Inflammatory macrophage (primary cell): ENCODE measurements around the gene PLAAT3.
"Not testable (repeated sequence)": the region's sequence is repeated elsewhere in the genome, so short reads cannot be mapped to it uniquely, and the experiment has no call there.

Experiments
- DNase-seq, 2 donors: peaks; one replicate each; pipeline ENCODE4 v3.0.0-alpha.2; 2020 to 2022

The PLAAT3 gene

DNA sequence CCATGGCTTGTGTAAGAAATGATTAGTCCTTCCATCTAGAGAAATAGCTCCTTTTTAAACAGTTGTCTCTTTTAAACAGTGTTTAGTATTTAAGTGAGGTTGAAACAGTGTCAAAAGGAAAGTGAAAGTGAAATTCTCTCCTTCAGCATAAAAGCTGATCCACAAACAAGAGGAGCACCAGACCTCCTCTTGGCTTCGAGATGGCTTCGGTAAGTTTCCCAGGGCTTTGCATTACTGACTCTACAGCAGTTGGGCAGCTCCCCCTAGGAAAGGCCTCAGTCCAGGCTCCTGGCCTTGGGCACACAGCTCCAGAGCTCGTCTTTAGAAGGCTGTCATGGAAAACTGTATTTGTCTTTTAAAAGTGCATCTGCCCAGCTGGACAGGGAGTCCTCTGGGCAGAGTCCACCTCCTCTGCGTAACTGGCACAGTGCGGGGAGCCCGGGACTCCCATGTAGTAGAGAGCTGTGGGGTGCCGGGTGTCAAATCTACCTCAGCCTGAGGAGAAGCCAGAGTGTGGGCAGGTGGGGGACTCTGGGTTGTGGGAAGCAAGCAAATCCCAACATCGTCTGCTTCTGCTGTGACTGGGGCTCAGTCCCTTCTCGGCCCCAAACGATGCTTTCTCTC lies 77.5 kb downstream of the PLAAT3 start, which contains the start of gene PLAAT4:
Gene PLAAT4 (plus strand): TSS at position 140 of the 624 bp plus-strand sequence. CDS start 61 bp downstream, at position 201.
- peak; percentile 14 to 30 for DNase-seq

DNA sequence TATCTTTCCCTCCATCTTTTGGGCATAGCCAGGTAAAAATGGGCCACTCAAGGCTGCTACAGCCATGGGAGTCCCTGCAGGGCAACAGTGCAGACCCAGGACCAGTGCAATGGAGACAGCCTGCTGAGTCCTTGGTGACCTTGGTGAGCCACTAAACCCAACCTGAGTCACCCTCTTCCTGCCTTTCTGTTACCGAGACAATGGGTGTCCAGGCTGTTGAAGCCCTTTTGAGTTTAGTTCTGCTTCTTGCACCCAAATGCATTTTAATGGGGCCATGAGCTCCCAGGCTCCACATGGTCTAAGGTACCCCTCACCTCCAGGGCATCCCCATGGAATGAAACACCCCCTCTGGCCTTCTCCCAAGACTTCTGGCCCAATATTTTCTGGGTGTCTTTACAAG lies 78.5 kb downstream of the PLAAT3 start:
- DNase-seq: no peak

DNA sequence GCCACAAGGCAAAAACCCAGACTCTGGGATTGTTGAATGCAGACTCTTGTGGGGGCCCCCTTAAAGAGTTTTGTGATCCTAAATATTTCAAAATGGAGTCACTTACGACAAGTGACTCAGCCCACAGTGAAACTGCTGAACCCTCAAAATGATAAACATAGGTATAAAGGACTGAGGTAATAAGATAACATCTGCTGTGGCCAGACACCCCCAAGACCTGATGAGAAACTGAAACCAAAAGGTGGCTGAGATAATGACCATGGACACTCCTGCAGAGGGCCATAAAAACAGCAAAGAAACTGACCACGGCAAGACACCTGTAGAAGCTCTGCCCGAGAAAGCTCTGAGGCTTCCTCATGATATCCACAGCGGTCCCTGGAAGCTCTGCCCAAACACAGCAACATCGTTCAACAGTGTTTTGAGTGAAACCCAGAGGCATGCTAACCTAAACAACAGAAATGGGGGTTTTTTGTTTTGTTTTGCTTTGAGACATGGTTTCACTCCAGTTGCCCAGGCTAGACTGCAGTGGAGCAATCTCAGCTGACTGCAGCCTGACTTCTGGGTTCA lies 79.3 kb downstream of the PLAAT3 start:
- no peak for DNase-seq

DNA sequence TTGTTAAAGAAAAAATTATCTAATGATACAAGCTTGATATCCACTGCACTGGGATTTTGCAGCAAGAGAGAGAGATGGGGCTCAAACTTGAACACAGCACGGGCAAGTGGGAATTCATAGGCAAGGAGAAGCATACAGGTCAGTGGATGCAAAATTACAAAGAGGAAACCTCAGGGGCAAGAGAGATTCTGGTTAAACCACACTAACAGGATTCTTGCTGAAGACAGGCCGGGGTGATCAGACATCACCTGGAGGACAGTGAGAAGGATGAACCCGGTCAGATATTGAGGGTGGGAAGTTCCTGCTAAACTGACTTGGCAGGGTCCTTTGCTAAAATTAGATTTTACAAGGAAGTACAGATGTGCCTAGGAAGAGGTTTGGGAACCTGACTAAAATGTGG lies 80.2 kb downstream of the PLAAT3 start:
- DNase-seq: no peak

DNA sequence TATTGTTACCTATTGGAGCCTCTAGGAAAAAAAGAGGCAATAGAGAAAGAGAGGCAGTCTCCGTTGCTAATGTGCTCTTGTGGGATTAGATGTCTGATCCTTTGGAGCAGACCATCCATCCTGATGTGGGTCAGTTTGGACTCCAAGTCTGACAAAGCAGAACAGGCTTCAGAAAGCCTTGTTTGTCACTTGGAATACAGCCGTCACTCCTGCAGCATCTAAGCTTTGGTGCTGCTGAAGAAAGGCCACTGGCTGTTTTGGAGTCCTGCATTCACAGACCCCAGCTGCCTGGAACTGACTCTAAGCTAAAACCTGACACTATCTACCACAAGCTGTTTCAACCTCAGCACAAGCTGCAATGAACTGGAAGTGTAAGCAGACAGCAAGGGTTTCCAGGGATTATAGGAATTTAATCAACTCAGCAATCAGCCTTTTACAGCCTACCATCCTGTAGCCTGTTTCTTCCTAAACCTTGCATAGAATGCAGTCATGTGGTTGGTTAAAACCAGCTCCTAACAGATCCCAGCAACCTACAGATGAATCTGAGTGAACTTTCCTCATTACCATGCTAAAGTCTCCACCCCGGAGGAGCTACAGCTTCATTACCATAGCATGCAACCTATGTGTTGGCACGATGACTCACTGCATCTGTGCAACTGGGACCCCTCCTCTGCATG lies 81.3 kb downstream of the PLAAT3 start:
- DNase-seq: no peak

DNA sequence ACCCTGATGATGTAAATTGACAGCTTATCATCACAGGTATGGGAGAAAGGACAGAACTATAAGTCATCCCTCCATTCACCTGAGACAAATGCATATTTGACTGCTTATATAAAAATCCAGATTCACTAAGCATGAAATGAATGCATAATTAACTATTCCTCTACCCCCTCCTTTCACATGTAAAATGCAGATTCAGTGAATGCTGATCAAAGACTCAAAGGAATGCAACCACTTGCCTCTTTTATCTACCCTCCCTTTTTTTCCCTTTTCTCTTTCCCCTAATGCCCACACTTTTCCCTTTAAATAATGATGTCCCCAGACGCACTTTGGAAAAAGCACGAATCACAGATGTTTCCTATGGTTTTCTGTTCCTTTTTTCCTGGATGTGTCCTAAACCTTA lies 82.1 kb downstream of the PLAAT3 start:
- no peak for DNase-seq

DNA sequence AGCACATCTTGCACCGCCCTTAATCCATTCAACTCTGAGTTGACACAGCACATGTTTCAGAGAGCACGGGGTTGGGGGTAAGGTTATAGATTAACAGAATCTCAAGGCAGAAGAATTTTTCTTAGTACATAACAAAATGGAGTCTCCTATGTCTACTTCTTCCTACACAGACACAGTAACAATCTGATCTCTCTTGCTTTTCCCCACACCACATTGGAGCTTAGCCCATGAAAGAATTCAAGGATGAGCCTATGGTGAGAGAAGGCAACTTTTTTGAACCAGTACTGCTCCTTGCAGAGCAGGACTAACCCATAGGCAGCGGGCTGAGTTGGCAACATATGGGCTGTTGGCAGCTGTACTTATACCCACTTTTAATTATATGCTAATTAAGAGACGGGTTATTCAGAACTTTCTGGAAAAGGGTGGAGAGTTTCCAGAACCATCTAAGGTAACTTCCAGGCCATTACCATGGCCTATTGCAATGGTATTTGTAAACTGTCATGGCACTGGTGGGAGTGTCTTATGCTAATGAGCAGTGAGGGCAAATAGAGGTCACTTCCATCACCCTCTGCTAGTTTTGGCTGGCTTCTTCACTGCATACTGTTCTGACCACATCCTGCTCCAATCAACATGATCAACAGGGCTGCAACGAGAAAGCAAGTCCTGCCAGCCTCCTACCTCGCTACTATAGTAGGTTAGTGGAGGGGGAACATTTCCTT lies 83.0 kb downstream of the PLAAT3 start:
- DNase-seq: peak in 1 of 2 donors; percentile 16

DNA sequence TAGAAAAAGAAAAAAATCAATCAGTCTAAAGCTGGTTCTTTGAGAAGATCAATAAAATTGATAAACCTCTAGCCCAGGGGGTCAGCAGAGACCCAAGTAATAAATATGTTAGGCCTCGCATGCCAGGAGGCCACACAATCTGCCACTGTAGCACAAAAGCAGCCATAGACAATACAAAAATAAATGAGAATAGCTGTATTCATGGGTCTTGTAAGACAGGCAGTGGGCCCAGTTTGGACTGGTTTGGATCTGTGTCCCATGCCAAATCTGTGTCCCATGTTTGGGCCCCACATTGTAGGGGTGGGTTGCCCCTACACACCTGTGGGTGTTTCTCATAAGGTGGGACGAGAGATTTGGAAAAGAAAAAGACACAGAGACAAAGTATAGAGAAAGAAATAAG lies 84.2 kb downstream of the PLAAT3 start:
- DNase-seq: no peak

DNA sequence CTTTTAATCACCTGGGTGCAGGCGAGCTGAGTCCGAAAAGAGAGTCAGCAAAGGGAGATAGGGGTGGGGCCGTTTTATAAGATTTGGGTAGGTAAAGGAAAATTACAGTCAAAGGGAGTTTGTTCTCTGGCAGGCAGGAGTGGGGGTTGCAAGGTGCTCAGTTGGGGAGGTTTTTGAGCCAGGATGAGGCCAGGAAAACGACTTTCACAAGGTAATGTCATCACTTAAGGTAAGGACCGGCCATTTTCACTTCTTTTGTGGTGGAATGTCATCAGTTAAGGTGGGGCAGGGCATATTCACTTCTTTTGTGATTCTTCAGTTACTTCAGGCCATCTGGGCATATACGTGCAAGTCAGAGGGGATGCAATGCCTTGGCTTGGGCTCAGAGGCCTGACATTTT lies 84.9 kb downstream of the PLAAT3 start:
- DNase-seq: not testable (repeated sequence)

DNA sequence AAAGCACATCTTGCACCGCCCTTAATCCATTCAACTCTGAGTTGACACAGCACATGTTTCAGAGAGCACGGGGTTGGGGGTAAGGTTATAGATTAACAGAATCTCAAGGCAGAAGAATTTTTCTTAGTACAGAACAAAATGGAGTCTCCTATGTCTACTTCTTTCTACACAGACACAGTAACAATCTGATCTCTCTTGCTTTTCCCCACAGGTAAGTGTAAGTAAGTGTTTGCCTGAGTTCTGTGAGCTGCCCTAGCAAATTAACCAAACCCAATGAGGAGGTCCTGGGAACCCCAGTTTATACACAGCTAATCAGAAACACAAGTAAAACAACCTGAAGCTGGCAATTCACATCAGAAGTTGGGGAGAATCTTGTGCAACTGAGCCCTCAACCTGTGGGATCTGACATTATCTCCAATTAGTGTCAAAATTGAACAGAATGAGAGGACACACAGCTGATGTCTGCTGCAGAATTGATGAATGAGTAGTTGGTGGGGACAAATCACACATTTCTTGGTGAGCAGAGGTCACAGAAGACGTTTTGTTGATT lies 85.4 kb downstream of the PLAAT3 start:
- not testable (repeated sequence) for DNase-seq

DNA sequence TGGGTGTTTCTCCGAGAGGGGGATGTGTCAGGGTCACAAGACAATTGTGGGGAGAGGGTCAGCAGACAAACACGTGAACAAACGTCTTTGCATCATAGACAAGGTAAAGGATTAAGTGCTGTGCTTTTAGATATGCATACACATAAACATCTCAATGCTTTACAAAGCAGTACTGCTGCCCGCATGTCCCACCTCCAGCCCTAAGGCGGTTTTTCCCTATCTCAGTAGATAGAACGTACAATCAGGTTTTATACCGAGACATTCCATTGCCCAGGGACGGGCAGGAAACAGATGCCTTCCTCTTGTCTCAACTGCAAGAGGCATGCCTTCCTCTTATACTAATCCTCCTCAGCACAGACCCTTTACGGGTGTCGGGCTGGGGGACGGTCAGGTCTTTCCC lies 86.1 kb downstream of the PLAAT3 start:
- DNase-seq: not testable (repeated sequence)

DNA sequence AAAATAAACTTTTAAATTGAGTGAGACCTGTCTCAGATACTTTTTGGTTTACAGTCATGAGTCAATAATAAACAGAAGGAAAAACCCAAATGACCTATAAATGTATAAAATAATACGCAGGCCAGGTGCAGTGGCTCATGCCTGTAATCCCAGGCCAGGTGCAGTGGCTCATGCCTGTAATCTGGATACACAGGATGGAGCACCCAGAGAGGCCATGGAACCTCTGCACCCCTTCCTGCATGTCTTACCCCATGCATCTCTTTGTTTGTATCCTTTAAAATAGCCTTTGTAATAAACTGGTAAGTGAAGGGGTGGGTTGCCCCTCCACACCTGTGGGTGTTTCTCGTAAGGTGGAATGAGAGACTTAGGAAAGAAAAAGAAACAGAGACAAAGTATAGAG lies 86.6 kb downstream of the PLAAT3 start:
- DNase-seq: no peak
